C4-2B (cell line): ENCODE measurements around the gene CACNA1S.

Source experiments
- CTCF ChIP-seq: fragments of 450-650 bp; conservative IDR thresholded peaks from 2 replicates; pipeline ENCODE4 v1.5.1; 2017; ENCODE audit warnings: mild to moderate bottlenecking
- ZFX ChIP-seq: fragments of 450-650 bp; IDR thresholded peaks from 2 replicates; pipeline ENCODE4 v1.6.1; 2017

DNA sequence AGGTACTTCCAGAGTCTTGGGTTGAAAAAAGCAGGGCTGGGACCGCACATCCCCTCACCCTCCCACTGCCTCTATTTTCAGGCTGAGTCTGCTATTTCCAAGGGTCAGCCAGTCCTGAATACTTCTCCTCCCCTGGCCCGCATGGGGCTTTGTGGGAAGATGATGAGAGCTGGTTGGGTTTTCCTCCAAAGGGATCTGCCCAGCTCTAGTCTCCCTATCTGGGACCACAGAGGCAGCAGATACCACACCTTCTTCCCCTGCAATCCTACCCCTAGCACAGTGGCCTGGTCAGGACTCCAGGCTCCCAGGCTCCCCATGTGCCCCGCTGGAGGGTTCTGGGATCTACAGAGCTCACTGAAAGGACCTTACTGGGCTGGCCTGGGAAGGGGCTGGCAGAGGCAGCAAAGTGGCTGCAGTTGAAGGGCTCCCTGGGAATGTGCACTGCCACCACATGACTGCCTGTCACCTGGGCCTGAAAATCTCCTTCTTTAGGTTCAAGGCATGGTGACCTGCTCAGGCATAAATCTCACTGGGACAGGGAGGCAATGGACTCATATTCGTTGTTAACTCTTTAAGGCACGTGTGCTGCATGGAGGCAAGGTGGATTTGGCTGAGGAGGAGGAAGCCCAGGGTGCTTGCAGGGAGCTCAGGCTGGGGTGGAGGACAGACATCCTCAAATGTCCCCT is 13.1 kb downstream of the CACNA1S start:
- TF ChIP-seq CTCF, result no peak
- no peak for TF ChIP-seq ZFX
